Heart left ventricle (tissue), 13 donors: ENCODE results near the gene HCN2.

Experiments used
- POLR2A ChIP-seq, 2 donors: fragments of 450-650 bp; IDR thresholded peaks; one replicate each; pipeline ENCODE4 v1.6.1; 2017; ENCODE audit warnings: antibody characterized with exemption in 2 of 2, mild to moderate bottlenecking in 2 of 2, moderate library complexity in 2 of 2
- TF ChIP-seq, protein P1 (sequence below), 12 donors: fragments of 200-600 bp; sonication (generic) in 4 of 12; IDR thresholded peaks; one replicate each; pipeline versions ENCODE4 v1.5.0 to v1.8.0; 2018 to 2022; ENCODE audit warnings: antibody characterized with exemption in 12 of 12, mild to moderate bottlenecking in 5 of 12
- donor health status: ischemic (EF 13 %, LVEDD 7.1; RV severe dilation, severe dysfunction).
- donor health status: DM: no; HTN: yes; CAD: no.
- donor health status: DM: no; HTN: no; CAD: no.
- donor health status: ischemic (EF 25% LVEDD 6.9; RV normal size, moderate dysfunction).
- donor health status: ischemic (EF 25% LVEDD 5.7; RV mildly dilated, moderate dysfunction).
- donor health status: ischemic (EF 35%, LVEDD 5.7; RV mildly dilated, moderate dysfunction).
- donor health status: nonischemic (EF 11% LVEDD 7.7; RV severe dilation, severe dysfunction).
- donor health status: DM: yes; HTN: yes; CAD: no.
- donor health status: PGD.
- donor health status: ischemic (EF 29% LVEDD 5.4; RV normal size, mild dysfunction).
- donor health status: nonischemic (EF 23%, LVEDD 6.1; RV moderate dilation, normal function).

DNA sequence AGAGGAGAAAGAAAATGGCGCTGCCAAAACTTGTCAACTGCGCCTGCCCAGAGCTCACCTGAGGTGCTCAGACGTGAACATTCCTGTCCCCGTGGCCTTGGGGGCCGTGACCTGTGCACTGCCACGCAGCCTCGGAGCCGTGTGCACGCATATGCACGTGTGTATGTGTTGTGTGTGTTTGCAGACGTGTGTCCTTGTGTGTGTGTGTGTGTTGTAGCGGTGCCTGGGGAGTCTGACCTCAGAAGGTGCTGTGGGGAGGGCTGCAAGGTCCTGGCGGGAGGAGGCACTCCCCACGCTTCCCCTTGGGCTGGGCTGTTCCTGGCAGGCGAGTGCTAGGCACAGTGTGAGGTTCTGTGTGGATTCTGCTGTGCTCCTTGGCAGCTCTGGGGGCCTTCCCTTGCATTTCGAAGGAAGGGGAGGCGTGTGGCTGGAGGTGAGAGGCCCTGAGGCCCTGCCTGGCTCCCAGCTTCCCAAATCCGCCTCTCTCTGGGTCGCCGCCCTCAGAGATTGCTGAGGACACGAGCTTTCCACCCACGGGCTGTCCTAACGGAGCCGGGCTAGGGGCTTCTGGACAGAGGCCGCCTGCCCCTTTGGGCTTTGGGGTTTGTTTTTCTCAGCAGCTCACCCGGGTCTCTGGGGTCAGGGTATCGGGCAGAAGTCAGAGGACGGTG is 12.8 kb upstream of the HCN2 start:
- TF ChIP-seq, protein P1, sequence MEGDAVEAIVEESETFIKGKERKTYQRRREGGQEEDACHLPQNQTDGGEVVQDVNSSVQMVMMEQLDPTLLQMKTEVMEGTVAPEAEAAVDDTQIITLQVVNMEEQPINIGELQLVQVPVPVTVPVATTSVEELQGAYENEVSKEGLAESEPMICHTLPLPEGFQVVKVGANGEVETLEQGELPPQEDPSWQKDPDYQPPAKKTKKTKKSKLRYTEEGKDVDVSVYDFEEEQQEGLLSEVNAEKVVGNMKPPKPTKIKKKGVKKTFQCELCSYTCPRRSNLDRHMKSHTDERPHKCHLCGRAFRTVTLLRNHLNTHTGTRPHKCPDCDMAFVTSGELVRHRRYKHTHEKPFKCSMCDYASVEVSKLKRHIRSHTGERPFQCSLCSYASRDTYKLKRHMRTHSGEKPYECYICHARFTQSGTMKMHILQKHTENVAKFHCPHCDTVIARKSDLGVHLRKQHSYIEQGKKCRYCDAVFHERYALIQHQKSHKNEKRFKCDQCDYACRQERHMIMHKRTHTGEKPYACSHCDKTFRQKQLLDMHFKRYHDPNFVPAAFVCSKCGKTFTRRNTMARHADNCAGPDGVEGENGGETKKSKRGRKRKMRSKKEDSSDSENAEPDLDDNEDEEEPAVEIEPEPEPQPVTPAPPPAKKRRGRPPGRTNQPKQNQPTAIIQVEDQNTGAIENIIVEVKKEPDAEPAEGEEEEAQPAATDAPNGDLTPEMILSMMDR (IDR thresholded peaks at IDR 0.05) = no peak
- TF ChIP-seq POLR2A (IDR thresholded peaks at IDR 0.05) = no peak
